ENCODE results near the gene MICAL2.

Gene MICAL2

DNA sequence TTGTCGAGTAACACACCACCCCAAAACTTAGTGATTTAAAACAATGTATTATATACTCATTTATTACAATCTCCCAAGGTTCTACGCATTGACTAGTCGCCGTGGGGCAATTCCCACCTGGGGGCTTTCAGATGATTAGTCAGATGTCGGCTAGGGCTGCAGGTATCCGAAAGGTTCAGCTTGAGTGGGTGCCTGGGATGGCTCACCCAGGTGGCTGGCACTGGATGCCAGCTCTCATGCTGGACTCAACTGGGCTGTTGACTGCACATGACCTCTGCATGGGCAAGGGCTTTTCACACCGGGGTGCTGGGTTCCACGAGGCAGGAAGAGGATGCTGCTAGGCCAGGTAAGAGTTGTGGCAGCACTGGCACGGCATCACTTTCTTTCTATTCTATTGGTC lies 21.9 kb upstream of the MICAL2 start:
- TF ChIP-seq, protein P1, sequence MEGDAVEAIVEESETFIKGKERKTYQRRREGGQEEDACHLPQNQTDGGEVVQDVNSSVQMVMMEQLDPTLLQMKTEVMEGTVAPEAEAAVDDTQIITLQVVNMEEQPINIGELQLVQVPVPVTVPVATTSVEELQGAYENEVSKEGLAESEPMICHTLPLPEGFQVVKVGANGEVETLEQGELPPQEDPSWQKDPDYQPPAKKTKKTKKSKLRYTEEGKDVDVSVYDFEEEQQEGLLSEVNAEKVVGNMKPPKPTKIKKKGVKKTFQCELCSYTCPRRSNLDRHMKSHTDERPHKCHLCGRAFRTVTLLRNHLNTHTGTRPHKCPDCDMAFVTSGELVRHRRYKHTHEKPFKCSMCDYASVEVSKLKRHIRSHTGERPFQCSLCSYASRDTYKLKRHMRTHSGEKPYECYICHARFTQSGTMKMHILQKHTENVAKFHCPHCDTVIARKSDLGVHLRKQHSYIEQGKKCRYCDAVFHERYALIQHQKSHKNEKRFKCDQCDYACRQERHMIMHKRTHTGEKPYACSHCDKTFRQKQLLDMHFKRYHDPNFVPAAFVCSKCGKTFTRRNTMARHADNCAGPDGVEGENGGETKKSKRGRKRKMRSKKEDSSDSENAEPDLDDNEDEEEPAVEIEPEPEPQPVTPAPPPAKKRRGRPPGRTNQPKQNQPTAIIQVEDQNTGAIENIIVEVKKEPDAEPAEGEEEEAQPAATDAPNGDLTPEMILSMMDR (conservative IDR thresholded peaks at IDR 0.05) = no peak
- no peak overlapping the region for H3K27ac ChIP-seq

DNA sequence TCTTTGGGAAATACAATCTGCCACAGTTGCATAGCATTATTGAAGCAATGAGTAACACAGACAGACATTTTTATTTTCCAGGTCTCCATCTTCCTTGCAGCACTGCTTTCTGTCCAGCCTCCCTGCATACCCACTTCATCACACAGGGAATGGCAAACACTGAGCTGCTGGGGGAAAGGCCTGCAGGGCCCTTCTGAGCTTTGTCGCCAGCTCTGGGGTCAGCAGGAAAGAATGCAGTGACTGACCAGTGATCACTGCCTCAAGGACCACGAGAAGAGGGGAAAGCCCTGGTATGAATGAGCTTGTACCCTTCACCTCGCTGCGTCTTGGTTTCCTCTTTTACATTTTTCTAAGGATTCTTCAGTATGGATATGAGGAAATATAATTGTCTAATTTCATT lies 21.3 kb upstream of the MICAL2 start:
- no peak overlapping the region for H3K27ac ChIP-seq
- TF ChIP-seq, protein P1 (conservative IDR thresholded peaks at IDR 0.05) = no peak

DNA sequence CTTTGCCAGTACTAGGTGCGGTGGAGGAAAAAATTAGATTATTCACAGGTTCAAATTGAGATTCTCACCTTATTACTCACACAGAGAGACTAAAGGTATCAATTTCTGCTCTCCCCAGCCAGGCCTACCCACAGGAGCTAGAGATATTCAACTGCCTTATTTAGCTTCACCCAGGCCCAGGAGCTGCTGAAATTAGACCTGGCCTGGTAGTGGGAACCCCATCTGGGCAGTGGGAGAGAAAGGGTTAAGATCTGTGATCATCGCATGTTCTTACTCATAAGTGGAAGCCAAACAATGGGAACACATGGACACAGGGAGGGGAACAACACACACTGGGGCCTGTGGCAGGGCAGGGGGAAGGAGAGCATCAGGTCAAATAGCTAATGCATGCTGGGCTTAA lies 20.9 kb upstream of the MICAL2 start:
- H3K27ac ChIP-seq = no peak overlapping the region
- TF ChIP-seq, protein P1 (conservative IDR thresholded peaks at IDR 0.05) = no peak

DNA sequence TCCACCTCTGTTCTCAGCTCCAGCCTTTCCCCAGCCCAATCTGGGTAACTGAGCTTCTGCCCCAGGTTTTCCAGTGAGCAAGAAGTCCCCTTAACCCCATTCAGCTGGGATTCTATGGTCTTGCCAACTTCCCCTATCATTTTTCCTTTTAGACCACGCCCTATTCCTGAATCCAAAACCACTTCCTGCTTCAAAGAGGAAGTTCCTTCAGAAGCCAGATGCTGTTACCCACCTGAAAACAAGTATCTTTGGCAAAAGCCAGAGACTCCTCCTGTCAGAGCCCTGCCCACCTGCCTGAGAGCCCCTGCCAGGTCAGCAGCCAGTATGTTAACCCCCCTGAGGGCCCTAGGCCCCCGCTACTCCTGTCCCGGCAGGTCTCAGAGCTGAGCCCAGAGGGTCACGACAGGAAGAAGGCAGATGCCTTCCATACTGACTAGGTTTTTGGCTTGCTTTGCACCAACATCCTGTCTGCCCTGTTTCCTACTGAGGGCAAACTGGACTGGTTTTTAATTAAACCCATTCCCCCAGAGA lies 20.3 kb upstream of the MICAL2 start:
- TF ChIP-seq, protein P1 (conservative IDR thresholded peaks at IDR 0.05) = no peak
- no peak overlapping the region for H3K27ac ChIP-seq

DNA sequence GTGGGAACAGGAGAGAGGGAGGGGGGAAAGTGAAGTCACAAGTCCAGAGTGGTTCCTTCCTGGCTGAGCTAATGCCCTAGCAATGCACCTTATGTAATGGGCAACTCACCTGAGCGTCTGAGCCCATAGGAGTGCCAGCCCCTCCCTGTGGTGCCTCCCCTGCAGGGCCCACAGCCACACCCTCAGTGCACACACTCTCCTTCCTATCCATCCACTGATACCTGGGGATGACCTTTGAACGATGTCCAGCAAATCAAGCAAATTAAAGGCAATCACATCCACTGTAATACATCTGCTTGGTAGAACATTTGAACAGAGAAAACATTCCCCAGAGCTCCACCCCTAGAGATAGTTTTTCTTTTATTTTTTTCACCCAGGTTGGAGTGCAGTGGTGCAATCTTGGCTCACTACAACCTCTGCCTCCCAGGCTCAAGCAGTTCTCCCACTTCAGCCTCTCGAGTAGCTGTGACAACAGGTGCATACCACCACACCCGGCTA lies 19.6 kb upstream of the MICAL2 start:
- H3K27ac ChIP-seq = no peak overlapping the region
- TF ChIP-seq, protein P1 (conservative IDR thresholded peaks at IDR 0.05) = no peak

DNA sequence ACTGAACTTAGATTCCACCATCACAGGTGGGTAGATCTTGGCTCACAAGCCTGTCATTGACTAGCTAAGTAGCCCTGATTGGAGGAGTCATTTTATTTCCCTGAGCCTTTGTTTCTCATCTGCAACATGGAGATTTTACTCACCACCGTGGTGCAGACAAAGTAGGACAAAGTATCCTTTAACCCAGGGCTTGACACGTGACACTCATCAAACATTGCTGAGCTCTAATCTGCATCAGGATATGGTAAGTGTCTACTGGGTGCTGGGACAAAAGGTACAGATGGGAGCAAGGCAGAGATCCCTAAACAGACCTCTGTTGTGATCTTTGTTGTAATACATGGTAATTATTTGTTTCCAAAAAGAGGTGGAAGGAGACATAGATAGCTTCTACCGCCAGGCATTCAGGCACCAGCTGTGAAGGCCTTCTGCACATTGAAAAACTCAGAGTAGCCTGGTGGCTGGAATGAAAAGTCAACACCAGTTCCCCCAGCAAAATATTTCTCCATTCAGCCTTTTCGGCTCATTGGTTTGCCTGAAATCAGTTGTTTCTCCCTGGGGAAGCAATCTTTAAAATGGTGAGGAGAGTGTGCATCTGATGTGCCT lies 18.3 kb upstream of the MICAL2 start:
- H3K27ac ChIP-seq = no peak overlapping the region
- TF ChIP-seq, protein P1 (conservative IDR thresholded peaks at IDR 0.05) = no peak

DNA sequence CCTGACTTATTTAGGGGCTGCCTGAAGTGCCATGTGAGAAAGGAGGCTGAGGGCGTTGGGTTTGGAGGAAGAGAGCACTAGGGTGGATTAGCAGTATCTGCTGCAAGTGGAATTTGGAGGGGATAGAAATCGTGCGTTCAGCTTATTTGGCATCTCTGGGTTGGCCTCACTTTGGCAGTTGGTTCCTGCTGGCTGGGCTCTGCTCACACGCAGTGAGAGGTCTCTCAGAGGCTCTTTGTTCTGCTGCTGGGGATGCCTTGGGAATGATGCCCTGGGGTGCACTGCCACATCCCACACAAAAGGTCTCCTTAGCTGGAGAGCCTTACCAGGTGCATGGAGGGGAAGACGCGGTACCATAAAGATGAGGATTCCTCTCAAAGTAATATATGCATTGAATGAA lies 17.7 kb upstream of the MICAL2 start:
- TF ChIP-seq, protein P1 (conservative IDR thresholded peaks at IDR 0.05) = no peak
- H3K27ac ChIP-seq = no peak overlapping the region

Data from VCaP (cell line).